Stimulated activated CD4-positive, alpha-beta T cell treated with anti-CD3 and anti-CD28 coated beads, TNF-alpha, amount 100 ng/mL, for 4 hours (primary cell): Measurements from ENCODE around the gene UTP20.
A peak's percentile ranks its signal among the peaks of the same experiment; 100 is the strongest.
"Not testable (repeated sequence)": the region's sequence is repeated elsewhere in the genome, so short reads cannot be mapped to it uniquely, and the experiment has no call there.

ENCODE experiments used
- DNase-seq, 3 experiments: peaks; one replicate each; pipeline ENCODE4 v3.0.0-alpha.2; 2020; ENCODE audit warnings: low read depth in 3 of 3

UTP20 gene

DNA sequence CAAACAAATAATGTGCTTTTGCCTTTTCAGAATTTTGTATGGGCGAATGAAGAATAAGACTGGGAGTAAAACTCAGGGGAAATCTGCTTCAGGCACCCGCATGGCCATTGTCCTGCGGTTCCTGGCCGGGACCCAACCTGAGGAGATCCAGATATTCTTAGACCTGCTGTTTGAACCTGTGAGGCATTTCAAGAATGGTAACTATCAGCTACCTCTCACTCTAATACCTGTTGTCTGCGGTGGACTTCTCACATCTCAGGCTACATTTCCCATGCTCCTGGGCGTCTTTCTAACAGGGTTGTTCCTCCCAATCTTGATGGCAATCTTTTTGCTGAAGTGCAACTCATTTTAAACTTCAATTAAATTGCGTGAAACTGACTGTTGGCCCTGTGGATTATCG, 47.1 kb downstream of the UTP20 start:
- DNase-seq = no peak

- no peak for DNase-seq
Measured at GRCh38 chr12:101327546-101327945, 47.6 kb downstream of the UTP20 start.

GRCh38 chr12:101328917-101329316, 49.0 kb downstream of the UTP20 start:
- DNase-seq = no peak

DNA sequence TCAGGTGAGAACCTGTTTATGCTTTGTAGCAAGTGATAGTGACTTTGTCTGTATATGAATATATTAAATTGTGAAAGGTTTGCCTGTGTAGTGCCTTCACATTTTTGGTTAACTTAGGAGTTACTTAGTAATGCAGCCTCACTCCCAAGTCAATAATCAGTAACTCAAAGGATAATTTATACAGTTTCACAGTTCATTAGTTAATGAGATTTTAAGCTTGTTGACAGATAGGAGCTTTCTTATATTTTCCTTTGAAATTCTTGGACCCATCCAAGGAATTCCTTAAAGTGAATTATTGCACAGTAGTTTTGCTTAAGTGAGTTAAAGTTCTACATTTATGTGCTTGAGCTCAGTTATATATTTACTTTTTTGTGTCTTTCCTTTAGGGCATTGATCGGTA, 50.7 kb downstream of the UTP20 start:
- DNase-seq = no peak

- no peak for DNase-seq
Measured at GRCh38 chr12:101336437-101336836, 56.5 kb downstream of the UTP20 start.

GRCh38 chr12:101338087-101338486, 58.2 kb downstream of the UTP20 start:
- no peak for DNase-seq

GRCh38 chr12:101343893-101344292, 64.0 kb downstream of the UTP20 start:
- DNase-seq = no peak

GRCh38 chr12:101351682-101352081, 71.8 kb downstream of the UTP20 start:
- DNase-seq = no peak

- no peak for DNase-seq
Measured at GRCh38 chr12:101356794-101357193, 76.9 kb downstream of the UTP20 start.

- no peak for DNase-seq
Measured at GRCh38 chr12:101361455-101361854, 81.5 kb downstream of the UTP20 start.

GRCh38 chr12:101368016-101368415, 88.1 kb downstream of the UTP20 start:
- no peak for DNase-seq

GRCh38 chr12:101372431-101372830, 92.5 kb downstream of the UTP20 start:
- DNase-seq = no peak

- no peak for DNase-seq
Measured at GRCh38 chr12:101375573-101375972, 95.7 kb downstream of the UTP20 start.

- DNase-seq = no peak
Measured at GRCh38 chr12:101379149-101379548, 99.2 kb downstream of the UTP20 start.

GRCh38 chr12:101391181-101391580, 111.3 kb downstream of the UTP20 start:
- not testable (repeated sequence) for DNase-seq

DNA sequence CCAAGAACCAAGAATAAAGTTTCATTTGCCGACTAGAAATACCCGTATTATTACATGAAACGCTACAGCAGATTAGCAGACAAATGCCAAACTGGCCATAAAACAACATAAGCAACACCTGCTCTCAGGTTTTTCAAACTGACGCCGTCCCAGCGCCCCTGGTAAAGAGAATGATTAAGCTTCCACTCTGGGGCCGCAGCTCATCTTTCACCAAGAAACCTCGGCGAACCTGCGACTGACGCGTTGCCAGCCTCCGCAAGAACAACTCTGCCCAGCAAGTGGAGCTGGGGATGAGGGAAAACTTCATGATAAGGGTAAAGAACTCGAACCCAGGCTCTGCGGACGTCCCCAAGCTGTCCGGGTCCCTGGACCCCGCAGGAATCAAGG, 127.1 kb downstream of the UTP20 start:
- peak in 1 of 3 experiments; percentile 2 for DNase-seq

- DNase-seq = peak; percentile 61 to 76 (median 70)
Measured at GRCh38 chr12:101407436-101408345, 127.8 kb downstream of the UTP20 start, which contains the start of gene ARL1. Gene ARL1, minus strand, starts transcription at chr12:101407772. Its CDS starts 127 bp downstream, at chr12:101407645.

GRCh38 chr12:101410169-101410568, 130.3 kb downstream of the UTP20 start:
- DNase-seq = not testable (repeated sequence)

- no peak for DNase-seq
Measured at GRCh38 chr12:101414533-101415119, 134.7 kb downstream of the UTP20 start.

DNA sequence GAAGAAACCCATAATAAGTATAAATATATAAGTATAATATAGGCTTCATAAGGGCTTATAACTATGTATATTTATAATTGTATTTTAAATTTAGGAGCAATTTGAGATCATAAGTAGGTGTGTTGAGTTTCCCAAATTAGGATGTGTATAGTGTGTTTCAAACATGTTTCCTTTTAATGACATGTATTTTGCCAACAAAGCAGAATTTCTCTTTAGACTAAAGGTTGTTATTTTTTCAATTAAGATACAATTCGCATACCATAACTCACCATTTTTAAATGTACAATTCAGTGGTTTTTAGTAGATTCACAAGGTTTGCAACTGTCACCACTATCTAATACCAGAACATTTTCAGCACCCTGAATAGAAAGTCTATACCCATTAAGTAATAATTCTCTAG, 135.3 kb downstream of the UTP20 start:
- no peak for DNase-seq

GRCh38 chr12:101422066-101422465, 142.2 kb downstream of the UTP20 start:
- not testable (repeated sequence) for DNase-seq

- DNase-seq = no peak
Measured at GRCh38 chr12:101424620-101425019, 144.7 kb downstream of the UTP20 start.

GRCh38 chr12:101430456-101430855, 150.6 kb downstream of the UTP20 start:
- no peak for DNase-seq
